Activated T-cell treated with anti-CD3 and anti-CD28 coated beads, Interleukin-2, amount 50 U/mL, for 48 hours (primary cell): ENCODE measurements around the gene EML2.
"Not testable (repeated sequence)": the region's sequence is repeated elsewhere in the genome, so short reads cannot be mapped to it uniquely, and the experiment has no call there.

ENCODE experiments used
- DNase-seq, 2 experiments: peaks; one replicate each; pipeline ENCODE4 v3.0.0-alpha.2; 2020

EML2 gene

DNA sequence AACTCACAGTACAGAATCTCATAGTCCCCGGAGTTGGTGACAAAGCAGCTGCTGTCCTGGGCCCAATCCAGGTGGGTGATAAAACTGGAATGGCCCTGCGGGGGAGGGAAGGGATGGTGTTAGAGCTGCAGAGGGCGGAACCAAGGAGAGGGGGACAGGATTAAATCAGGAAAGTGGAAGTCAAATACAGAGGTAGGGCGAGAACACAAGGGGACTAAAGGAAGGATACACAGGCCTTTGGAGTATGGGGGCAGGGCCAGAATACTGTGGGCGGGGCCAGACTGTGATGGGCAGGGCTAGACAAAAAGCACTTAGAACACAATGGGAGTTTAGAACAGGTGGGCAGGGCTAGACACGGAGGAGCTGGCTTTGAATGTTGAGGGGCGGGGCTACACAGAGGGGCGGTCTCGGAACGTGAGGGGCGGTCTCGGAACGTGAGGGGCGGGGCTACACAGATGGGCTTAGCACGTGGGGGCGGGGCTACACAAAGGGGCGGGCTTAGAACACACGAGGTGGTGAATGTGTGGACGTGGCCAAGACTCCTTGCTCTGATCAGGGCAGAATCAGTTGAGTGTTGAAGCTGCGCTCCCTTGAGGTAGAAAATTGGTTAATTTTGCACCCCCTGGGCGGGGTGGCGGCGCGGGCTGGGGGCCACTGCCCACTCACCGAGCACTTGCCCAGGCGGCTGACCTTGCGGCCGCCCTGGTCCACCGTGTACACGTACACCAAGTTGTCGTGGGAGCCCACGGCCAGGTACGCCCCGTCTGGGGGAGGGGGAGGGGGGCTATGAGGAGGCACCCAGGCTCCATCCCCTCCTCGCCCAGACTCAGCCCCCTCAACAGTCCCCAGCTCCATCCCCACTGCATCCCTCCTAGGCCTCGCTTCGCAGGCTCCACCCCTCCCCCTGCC is 23.1 kb downstream of the EML2 start:
- peak; percentile 92 to 93 for DNase-seq

DNA sequence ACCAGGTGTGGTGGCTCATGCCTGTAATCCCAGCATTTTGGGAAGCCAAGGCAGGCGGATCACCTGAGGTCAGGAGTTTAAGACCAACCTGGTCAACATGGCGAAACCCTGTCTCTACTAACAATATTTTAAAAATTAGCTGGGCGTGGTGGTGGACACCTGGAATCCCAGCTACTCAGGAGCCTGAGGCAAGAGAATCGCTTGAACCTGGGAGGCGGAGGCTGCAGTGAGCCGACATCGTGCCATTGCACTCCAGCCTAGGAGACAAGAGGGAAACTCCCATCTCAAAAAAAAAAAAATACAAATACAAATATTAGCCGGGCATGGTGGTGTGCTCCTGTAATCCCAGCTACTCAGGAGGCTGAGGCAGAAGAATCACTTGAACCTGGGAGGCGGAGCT is 24.1 kb downstream of the EML2 start:
- not testable (repeated sequence) for DNase-seq

GRCh38 chr19:45613926-45614725 is 25.1 kb downstream of the EML2 start:
- peak; percentile 64 to 68 for DNase-seq

GRCh38 chr19:45608948-45609347 is 30.2 kb downstream of the EML2 start:
- no peak for DNase-seq

- peak; percentile 68 to 71 for DNase-seq
These were observed 31.8 kb downstream of the EML2 start for GRCh38 chr19:45607071-45608029.

- no peak for DNase-seq
These were observed 37.4 kb downstream of the EML2 start, which contains the start of gene GPR4 for GRCh38 chr19:45601524-45602374. TSS of gene GPR4 (minus strand) at chr19:45602212. CDS start at chr19:45591866, 10,346 bp downstream.

GRCh38 chr19:45601115-45601514 is 38.1 kb downstream of the EML2 start:
- DNase-seq = no peak

- DNase-seq = no peak
These were observed 38.8 kb downstream of the EML2 start for GRCh38 chr19:45600340-45600885.

DNA sequence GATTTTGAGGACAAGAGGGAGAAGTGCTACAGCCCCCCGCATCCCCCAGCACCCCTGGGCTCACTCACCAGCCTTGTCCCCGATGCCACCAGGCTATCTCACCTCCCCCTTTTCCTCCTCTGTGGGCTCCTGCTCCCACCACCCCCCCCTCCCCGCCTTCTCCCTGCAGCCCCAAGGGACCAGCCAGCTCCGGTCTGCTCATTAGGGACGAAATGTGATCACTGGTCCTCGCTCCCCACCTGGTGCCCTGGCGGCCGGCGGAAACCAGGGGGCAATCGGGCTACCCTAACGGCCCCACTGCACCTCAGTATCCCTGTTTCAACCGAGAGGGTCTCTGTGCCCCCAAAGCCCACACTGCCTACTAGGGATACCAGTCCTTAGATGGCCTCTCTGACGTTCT is 39.9 kb downstream of the EML2 start:
- no peak for DNase-seq

GRCh38 chr19:45598267-45599001 is 40.8 kb downstream of the EML2 start:
- no peak for DNase-seq

- no peak for DNase-seq
These were observed 41.6 kb downstream of the EML2 start for GRCh38 chr19:45597425-45598111.

DNA sequence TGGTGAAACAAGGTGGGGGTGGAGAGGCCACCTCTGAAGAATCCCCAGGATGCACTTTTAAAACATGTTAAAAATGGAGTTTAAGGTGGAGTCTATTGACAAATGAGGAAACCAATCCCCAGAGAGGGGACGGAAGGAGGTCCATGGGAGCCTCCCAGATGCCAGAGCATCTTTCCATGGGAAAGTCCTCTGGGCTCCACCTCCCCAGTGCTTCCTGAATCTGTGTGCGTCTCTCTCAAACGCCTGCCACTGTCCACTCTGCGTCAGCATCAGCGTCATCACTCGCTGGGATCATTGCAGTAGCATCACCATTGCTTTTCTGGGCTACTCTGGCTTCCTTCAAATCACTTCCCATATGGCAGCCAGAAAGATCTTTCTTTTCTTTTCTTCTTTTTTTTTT is 43.4 kb downstream of the EML2 start:
- no peak for DNase-seq

DNA sequence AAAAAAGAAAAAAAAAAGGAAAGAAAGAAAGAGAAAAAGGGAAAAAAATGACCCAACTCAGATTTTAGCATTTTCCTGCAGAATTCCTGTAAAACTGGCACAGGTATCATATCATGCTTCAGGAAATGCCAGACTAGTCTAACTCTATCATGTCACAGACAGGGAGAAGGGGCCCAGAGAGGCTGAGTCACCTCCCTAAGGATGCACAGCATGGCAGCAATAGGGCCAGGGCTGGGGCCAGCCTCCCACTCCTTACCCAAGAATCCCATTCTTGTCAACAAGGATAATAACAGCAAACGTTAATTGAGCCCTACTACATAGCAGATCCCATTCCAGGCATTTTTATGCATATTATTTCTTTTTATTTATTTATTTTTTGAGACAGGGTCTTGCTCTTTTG is 45.7 kb downstream of the EML2 start:
- no peak for DNase-seq

DNA sequence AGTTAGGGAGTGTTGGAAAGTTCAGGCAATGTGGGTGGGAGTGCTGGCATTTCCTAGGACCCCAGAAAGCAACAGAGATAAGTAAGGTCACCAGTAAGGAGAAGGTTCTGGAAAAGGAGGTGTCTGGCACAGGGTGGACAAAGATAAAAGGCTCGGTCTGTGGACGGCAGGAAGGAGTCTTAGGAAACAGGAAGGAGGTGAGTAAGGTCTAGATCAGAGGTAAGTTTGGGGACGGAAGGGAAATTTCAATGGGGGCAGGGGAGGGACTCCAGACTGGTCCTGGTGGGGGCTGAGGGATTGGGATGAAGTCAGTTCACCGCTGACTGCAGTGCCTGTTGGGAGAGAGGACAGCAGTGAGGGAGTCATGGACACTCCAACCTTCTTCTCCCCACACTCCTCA is 46.8 kb downstream of the EML2 start:
- no peak for DNase-seq

DNA sequence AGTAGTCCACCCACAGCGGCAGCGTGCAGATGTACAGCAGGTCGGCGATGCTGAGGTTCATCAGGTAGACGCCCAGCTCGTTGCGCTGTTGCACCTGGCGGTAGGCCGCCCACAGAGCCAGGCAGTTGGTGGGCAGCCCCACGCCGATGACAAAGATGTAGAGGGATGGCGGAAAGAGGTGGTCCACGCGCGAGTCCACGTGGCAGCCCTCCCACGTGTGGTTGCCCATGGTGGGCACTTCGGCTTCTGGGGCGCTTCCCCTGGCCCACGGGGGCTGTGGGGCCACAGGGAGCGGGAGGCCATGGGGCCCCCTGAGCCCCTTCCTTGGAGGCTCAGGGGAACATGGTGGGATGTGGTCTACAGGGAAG is 47.6 kb downstream of the EML2 start:
- no peak for DNase-seq

DNA sequence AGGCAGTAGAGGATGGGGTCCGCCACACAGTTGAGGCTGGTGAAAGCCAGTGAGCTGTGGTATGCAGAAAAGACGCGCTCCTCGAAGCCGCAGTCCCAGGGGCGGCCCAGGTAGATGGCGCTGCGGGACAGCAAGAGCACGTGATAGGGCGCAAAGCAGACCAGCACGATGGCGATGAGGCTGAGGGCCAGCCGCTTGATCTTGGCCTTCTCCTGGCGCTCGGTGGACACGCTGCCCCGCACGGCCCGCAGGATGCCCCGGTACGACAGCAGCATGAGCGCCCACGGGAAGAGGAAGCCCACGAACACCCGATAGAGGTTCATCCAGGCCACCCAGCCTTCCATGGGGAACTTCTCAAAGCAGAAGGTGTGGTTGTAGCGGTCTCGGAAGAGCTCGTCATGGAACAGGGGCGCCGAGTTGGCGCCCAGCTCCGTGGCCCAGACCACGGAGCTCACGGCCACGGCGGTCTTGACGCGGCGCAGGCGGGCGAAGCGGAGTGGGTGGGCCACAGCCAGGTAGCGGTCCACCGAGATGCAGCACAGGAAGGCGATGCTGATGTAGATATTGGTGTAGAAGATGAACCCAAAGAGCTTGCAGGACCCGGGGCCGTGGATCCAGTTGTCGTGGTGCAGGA is 48.1 kb downstream of the EML2 start:
- peak; percentile 68 to 73 for DNase-seq

GRCh38 chr19:45590300-45591003 is 48.7 kb downstream of the EML2 start:
- DNase-seq = no peak

- no peak for DNase-seq
These were observed 49.4 kb downstream of the EML2 start for GRCh38 chr19:45589768-45590167.

DNA sequence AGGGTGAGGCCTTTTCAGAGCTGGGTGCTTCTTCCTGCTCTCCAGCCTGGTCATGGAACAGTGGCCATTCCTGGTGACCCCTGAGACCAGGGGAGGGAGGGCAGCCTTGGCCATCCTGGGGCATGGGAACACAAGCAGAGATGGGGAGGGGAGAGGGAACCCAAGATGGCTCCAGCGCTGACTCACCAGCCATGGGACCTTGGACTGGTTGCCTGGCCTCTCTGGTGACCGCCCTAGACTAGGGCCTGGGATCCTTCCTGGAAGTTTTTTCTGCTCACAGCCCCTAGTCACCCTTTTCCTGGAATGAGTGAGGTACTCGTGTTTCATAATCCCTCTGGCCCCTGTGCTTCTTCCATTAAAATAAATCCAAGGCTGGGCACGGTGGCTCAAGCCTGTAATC is 51.3 kb downstream of the EML2 start:
- no peak for DNase-seq
